Measurements from ENCODE around the gene TOP2A.

The TOP2A gene

DNA sequence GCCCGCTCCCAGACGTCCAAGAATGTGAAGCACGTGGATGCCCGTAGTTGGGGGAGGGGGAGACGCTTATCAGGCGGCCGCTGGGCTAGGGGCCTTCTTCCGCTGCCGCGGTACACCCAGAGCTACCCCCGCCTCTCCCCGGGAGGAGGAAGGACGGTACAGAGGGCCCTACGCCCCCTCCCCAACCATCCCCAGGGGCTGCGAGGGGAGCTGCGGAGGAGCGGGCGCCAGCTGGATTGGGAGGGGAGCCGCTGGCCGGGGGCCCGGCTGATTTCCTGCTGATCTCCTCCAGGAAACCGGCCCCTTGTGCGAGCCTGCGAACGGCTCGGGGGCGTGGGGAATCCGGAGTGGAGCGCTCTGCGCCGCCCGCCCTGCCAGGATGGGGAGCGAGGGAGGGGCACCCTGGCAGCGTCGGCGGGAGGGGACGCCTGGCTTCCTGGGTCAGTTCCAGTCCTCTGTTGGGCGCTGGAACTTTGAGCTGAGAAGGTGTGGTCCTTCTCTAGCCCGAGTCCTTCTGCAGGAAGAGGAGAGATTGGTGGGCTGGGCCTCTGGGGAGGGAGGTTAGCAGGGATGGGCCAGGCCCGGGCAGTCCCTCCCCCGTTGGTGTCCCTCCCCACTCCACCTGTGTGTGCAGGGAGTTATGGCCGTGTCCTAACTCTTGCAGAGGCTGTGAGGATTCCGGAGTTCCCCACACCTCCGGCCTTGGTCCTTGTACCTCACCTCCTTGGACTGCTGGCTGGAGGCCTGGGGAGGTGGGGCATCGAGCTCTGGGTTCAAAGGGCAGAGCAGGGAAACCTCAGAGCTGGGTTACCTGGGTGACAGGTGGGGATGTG, 72.3 kb downstream of the TOP2A start:
- ATAC-seq = no peak

DNA sequence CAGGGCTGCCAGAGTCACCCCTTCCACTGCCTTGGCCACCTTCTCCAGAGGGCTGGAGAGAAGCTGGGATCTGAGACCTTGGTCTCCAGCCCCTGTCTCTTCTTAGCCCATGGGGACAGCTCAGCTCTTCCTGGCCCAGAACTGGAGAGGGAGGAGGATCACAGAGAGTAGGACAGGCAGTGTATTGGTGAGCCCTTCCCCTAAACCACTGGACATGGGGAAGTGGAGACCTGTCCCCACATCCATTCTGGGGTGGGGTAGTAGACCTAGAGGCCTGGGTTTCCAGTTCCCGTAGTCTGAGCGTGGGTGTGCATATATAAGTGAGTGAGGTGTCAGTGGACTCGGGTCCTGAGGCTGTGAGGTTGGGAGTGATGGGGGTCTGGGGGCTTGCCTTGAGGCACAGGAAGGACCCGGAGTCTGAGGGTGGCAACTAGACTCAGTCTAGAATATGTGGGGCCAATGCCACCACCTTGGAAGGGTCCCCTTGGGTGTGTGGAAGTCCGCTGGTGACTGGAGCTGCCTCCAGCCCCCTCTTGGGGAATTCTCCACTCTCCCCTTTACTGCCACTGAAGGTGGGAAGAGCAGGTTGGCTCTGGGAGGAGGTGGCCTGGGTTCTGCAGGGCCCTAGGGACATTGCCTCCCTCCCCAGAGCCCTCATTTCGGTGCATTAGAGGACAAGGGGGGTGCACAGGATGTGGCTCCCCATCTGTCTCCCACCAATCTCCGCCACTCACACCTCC, 73.1 kb downstream of the TOP2A start:
- ATAC-seq = no peak

DNA sequence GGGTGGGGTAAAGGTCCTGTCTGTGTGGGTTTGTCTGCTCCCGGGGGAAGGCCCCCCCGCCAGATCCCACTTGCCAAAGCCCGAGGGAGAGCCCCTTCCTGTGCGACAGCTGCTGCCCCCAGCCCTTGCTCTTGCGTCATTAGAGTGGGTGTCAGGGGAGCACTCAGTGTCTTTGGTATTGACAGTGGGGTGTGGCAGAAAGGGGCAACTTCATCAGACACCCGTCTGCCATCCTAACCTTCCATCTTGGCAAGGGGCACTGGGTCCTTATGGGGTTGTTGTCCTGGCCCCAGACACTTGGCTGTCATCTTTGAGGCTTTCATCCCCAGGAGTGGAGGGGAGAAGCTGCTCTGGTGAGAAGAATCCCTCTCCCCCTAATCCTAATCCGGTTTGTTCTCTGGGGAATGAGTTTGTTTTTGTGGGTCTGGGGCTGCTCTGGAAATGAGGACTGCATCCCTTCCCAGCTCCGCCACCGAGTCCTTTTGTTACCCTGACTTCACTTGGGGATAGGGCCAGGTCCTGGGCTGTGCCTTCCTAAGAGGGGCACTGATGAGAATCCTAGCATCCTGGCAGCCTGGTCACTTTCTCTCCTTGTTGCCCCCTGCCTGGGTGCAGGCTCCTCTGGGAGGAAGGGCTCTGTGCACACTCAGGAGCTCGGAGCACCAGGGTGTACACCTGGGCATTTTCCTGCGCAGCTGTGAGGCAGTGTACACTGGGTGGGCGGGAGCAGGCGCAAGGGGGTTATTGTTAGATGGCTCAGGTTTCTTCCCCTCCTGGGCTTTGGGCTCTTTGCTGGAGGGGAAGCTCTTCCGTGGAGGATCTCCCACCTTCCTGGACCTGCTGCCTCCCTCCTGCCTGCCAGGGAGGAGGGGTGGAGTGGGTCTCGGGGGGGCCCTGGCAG, 74.2 kb downstream of the TOP2A start:
- ATAC-seq = no peak

DNA sequence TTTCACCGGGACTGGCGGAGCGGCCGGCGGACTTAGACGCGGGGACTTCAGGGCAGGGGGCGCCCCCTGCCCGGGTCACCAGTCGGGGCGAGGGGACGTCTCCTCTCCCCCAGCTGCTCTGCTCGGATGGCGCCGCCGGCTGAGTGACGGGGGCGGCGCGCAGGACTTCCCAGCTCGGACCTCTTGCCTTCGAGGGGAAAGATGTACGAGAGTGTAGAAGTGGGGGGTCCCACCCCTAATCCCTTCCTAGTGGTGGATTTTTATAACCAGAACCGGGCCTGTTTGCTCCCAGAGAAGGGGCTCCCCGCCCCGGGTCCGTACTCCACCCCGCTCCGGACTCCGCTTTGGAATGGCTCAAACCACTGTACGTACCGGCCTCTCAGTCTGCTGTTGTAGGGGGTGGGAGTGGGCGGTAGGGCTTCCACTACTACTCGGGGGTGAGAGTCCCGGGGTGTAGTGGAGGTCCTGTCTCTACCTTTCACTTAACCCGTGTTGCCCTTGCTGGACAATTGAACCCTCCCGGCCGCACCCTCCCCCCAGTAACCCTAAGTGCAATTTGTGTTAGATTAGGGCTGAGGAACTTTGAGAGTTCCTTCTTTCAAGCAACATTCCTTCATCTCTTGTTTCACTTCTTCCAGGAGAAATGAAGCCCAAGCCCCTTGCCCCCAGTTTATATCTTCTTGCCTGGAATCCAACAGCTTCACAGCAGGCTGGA, 75.0 kb downstream of the TOP2A start:
- no peak for ATAC-seq

DNA sequence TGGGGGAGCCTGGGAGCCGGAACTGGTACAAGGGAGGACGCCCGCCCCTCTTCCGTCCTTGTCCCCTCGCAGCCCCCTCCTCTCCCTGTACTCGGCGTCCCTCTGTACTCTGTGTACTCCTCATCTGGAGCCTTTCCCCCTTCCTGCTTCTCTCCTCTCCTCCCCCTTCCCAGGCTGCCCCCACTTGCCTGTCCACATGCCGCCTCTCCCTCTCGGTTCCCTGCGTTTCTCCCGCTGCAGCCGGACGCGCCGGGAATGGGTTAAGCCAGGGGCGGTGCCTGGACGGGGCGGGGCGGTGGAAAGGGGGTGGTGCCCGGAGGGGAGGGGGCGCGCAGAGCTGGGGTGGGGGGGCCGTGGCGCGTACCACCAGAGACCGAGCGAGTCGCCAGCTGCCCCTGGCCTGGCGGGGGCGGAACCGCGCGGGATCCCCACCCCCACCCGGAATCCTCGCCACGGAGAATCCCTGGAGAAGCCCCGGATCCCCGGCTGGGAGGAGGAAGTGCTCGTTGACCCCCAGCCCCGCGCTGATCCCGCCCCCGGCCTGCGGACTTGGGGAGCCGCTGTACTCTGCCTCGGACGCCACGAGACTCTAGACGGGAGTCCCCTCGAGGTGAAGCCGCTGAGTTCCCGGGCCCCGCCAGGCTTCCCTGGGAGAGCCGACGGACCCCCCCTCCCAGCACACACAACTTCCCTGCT, 75.7 kb downstream of the TOP2A start:
- ATAC-seq = no peak

DNA sequence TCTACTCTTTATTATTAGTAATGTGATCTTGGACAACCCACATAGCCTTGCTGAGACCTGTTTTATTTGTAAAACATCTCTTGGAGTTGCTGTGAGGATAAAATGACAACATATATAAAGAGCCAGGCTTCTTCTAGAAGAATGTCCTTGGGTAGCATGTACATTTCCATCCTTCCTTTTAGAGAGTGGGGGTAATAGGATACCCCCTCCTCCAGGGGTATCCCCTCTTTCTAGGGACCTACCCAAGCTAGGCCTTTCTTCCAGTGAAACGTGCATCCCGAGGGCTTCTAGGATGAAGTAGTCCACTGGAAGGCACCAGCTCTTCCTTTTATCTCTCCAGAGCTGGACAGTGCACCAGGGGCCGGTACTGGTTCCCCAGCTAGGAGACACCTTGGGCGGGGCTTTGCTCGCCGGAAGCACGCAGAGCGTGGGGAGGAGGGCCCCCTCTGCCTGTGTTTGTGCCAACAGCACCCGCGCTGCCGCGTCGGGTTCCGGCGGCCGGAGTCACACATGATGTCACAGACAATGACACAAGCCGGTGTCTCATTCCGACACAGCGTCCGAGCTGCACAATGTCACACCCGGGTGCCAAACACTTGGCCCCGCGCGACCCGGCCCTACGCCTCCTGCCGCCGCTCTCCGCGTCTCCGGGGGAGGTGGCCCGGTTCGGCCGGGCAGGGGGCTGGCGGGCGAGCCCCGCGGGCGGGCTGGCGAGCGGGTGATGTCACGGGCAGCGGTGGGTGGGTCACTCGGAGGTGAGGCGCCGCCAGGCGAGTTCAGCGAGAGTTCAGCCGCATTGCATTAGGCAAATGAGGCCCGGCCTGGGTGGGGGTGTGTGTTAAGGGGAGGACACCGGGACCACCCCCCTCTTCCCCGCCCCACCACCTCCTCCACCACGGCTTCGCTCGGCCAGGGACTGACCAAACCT, 76.6 kb downstream of the TOP2A start:
- peak; percentile 89 to 92 for ATAC-seq

DNA sequence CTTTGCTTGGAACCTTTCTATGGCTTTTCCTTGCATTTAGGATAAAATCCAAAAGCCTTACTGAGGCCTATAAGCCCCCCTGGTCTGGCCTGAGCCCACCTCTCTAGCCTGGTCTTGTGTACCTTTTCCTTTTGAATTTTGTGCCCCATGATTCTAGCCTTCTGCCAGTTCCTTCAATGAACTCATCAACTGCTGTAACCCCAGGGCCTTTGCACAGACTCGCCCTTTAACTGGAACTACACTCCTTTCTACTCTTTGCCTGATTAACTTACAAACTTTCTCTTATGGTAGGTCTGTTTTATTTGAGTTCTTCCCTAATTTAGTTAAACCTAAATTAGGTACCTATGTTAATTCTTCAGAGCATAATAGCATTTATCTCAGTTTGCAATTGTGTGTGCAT, 77.4 kb downstream of the TOP2A start:
- no peak for ATAC-seq

DNA sequence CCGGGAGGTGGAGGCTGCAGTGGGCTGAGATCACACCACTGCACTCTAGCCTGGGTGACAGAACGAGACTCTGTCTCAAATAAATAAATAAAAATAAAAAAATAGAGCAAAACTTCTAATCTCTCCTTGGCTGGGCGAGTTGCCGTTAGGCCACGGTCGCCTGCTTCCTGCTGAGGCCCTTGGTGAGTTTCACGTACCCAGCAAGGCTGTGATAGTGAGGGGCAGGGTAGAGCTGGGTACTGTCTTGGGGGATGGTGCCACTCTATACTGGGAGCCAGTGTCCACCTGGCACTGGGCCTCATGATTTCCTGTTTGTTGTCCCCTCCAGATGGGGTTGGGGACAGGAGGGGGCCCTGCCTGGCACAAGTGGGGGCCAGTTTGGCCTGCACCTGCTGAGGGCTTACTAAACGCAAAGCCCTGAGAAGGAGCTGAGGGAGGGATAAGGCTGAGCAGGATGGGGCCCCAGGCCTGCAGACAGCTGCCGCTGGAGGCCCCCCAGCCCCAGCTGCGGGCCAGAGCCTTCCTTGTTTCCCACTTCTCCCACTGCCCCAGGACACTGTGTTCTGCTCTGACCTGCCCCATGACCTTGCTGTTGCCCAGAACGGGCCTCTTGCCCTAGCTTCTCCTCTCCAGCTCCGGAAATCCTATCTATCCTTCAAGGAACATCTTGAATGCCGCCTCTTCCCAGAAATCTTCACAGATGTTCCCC, 78.6 kb downstream of the TOP2A start:
- ATAC-seq = no peak
